Measurements from ENCODE around the gene MACROD2.

Gene MACROD2

GRCh38 chr20:15623215-15623614, 1627.9 kb downstream of the MACROD2 start:
- no peak for DNase-seq

DNA sequence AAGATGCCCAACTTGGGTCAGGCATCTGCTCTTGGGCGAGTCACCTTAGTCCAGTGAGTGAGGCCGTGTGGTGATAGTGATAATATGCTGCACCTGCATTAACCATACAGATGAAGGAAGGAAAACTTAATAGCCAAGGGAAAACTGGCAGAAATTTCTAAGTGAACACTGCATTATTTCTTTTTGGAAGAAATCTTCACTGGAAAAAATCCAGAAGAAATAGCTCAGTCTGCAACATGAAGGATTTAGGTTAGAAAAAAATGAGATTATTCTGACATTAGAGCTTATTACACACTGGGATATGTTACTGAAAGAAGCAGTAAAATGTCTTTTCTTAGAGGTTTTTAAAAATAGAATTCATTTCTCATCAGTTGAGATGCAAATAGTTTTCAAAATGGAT, 1630.7 kb downstream of the MACROD2 start:
- no peak for DNase-seq

DNA sequence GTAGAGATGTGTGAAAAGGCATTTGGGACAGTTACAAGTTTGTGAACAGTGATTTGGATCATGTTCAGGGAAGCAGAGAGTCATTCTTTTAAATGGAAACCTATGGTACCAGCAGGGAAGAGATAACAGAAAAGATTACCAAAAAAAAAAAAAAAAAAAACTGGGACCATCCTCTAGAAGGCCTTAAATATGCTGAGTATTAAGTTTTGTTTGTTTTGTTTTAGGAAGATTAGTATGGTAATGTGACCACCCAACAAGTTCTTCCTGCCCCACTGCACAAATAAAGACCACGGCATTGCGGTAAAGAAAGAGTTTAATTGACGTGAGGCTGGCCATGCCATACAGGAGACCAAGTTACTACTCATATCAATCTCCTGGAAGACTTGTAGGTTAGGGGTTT, 1631.8 kb downstream of the MACROD2 start:
- no peak for DNase-seq

GRCh38 chr20:15627501-15627903, 1632.2 kb downstream of the MACROD2 start:
- no peak for DNase-seq

DNA sequence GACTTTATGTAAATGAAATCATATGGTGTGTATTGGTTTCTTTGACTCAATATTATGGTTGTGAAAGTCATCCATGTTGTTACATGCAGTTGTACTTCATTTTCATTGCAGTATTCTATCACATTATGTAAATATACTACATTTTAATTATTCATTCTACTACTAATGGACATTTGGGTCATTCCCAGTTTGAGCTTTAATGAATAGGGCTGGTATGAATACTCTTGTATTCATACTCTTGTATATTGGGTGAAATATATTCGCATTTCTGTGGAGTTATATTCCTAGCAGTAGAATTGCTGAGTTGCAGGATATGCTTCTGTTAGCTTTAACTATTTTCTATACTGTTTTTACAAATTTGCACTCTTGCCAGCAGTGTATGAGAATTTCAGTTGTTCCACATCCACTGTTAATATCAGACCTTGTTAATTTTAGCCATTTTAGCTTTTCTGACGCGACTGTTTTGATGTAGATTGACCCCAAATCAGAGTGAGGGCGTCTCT, 1633.6 kb downstream of the MACROD2 start:
- no peak for DNase-seq

- DNase-seq: no peak
Measured at GRCh38 chr20:15630360-15630759, 1635.0 kb downstream of the MACROD2 start.

- DNase-seq: no peak
Measured at GRCh38 chr20:15632680-15633079, 1637.4 kb downstream of the MACROD2 start.

- no peak for DNase-seq
Measured at GRCh38 chr20:15634102-15634501, 1638.8 kb downstream of the MACROD2 start.

GRCh38 chr20:15637546-15637945, 1642.2 kb downstream of the MACROD2 start:
- DNase-seq: no peak

- DNase-seq: no peak
Measured at GRCh38 chr20:15637950-15638754, 1642.8 kb downstream of the MACROD2 start.

DNA sequence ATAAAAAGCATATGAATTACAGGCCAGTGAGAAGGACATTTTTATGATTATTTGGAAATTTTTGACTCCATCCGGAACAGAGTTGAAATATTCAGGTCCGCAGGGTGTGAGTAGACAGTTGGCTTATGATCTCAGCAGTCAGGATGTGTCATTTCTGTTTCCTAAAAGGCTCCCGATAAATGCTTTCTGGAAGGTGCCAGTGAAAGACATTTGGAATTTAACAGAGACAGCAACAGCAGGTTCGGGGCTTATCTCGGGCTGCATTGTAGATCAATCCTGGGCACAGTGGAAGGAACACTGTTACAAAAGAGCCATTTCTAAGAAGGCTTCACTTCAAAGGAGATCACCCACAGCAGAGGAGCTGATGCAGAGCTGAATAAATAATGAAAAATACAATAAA, 1643.5 kb downstream of the MACROD2 start:
- DNase-seq: no peak

DNA sequence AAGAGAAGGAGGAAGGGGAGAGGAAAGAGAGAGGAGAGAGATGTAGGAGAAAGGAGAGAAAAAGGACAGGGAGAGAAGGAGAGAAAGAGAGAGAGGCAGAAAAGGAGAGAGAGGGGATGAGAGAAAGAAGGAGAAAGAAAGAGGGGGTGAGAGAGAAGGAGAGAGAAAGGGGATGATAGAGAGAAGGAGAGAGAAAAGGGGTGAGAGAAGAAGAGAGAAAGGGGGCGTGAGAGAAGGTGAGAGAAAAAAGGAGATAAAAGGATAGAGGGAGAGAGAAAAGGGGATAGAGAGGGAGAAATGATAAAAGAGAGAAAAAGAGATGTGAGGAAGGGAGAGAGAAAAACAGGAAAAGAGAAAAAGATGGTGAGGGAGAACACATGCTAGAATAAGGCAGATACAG, 1644.5 kb downstream of the MACROD2 start:
- DNase-seq: no peak

DNA sequence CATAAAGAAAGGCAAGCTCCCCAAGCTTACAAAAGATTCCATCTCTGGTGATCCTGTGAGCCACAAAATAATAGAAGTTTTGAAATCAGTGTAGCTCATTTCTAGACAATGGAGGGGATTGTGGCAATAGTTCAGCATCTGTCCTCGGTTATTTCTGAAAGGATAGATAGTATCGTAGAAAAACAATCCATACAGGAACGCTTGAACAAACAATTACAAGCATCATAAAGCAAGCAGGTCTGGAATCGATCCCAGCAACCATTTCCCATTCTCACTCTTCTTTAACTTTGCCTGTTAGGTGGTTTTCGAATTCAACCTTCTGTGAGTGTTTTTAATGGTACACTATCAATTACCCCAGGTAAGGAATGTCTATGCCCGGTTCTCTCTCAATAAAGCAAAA, 1646.8 kb downstream of the MACROD2 start:
- no peak for DNase-seq

- DNase-seq: no peak
Measured at GRCh38 chr20:15642676-15643075, 1647.4 kb downstream of the MACROD2 start.

DNA sequence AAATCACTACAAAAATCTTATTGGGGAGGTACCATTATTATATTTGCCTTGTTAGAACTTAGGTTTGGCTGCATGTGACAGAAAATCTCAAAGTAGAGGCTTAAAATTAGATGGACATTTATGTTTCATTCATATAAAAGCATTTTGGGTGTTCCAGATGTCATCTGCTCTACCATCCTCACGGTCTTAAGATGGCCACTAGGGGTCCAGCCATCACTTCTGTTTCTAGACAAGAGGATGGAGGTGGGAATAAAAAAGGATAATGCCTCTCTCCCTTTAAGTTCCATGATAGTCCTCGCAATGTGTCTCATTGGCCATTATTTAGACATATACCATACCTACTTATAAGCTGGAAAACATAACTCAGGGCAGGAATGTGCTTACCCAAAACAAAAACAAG, 1648.4 kb downstream of the MACROD2 start:
- no peak for DNase-seq

DNA sequence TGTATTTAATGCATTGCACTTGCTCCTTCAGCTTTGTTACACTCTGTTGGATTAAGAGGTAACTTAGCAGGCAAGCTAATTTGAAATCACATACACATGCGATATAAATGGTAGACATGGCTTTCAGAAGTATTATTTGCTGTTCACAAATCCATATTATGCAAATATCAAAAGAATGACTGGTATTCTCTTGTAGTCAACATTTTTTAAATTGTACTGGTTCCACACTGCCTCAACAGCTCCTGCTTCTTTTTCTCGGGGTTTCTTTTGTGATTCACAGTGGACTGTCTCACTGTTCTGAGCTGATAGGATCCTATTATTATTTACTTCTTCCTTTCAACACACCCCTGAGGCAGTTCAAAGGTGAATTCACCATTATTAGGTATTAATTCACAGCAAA, 1650.5 kb downstream of the MACROD2 start:
- DNase-seq: no peak

- DNase-seq: no peak
Measured at GRCh38 chr20:15653396-15654207, 1658.3 kb downstream of the MACROD2 start.

- DNase-seq: no peak
Measured at GRCh38 chr20:15654208-15654649, 1658.9 kb downstream of the MACROD2 start.

DNA sequence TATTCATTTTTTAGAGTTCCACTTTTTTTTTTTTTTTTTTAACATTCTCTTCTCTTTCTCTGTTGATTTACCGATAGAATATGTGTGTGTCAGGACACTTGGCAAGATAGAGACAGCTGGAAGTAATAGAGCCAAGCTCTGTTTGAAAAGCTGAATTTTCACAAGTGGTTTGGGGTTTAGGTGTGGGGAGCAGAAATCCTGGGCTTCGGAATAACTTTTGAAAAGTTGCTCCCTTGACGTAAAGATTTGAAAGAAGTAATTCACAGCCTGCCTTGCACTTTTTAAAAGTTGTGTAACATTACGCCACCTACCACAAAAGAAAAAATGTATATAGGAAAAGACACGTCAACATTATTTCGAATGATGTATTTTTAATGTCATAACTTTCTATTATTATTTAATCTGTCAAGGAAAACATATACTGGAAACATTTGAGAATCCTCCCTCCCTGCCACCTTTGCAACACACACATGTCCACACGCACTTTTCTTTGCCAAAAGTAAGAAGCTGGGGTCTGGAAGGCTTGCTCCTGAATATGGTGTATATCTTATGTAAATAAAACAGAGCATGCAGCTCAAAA, 1660.1 kb downstream of the MACROD2 start:
- DNase-seq: no peak

DNA sequence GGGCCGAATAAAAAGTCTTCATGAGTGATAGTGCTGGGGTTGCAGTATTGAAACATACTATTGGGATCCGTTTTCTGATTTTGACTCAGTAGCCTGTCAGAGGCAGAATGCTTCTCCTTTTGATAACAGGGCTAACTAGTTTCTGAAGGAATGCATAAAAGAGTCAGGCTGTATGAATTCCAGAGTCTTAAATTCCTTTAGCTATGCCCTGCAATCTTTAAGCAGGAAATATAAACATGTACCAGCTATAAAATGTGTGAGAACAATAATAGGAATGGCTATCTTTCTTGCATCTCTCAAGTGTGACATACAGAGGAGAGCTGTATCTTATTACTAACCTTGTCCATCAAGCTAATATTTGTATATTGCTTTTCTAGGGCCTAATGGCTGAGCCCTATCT, 1660.8 kb downstream of the MACROD2 start:
- DNase-seq: no peak

- DNase-seq: no peak
Measured at GRCh38 chr20:15658295-15658694, 1663.0 kb downstream of the MACROD2 start.

DNA sequence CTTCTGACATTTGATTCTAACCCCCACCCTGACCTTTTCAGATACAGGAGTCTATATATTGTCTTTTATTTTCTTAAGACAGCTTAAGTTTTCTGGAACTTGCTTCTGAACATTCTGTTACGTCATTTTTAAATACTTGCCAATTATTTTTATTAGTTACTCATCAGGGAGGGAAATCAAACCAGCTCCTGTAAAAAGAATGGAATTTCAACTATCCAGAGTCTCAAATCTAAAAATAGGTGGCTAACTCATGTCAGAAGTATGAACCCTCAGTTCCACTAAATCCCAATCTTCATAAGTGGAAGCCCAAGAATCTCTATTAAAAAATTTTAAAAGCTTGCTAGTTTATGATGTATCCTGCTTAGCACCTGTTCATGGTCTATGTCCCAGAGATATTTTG, 1677.9 kb downstream of the MACROD2 start:
- no peak for DNase-seq

DNA sequence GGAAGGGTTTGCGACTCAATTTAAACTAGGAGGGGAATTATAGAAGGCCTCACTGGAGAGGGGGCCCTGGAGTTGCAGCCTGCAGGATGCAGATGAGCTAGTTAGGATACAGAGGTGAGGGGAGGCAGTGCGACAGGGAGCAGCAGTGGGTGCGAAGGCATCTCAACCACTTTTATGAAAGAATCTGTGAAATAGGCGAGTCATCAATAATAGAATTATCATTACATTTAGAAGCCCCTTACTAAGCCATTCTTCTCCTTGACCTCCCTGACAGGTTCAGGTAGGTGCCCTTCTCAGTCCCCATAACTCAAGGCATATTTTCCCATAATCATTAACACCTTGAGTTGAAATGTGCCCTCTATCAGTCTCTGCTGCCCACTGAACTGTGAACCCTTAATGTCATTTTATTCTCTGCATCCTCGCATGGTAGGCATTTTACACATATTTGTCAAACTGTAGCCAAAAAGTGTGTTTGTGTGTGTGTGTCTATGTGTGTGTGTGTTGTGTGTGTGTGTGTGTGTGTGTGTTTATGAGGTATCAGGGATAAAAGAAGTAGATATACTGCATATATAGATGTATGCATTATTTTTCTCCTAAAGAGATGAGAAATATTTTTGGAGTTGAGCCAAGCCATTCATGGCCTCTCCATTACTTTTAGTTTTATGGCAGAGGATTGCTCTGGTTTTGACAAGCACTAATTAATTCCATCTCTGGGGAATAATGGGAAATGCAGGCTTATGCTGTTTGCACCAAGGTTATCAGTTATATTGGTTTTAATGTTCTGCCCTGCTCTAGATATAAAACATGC, 1679.1 kb downstream of the MACROD2 start:
- DNase-seq: no peak
